Fibroblast of the aortic adventitia (primary cell): ENCODE results near the gene INPP5F. TPM values are rescaled to one million over a fixed set of nuclear protein-coding genes. Genes with fewer than 3 reads are reported as not detected.

ENCODE experiments used
- DNase-seq: peaks from one replicate; pipeline ENCODE4 v3.0.0-alpha.2; 2010; ENCODE audit warnings: low read depth
- H3K4me3 ChIP-seq: 2 replicates; pipeline ENCODE4 v1.5.1; 2011; ENCODE audit warnings: low read depth, mild to moderate bottlenecking, control low read depth, low read length, moderate library complexity
- total RNA-seq: library from RNA; depleted of rRNA; stranded (reverse); fragments of >200 nt; gene quantifications from 2 replicates; pipeline ENCODE4 v1.2.3, GENCODE V29; 2012; ENCODE audit warnings: low replicate concordance
- TF ChIP-seq, protein P1 (sequence below): IDR thresholded peaks from 2 replicates; pipeline ENCODE4 v1.5.1; 2011; ENCODE audit warnings: mild to moderate bottlenecking, low read length, control low read depth, inconsistent platforms; ENCODE audit not compliant: insufficient read depth

INPP5F gene
- total RNA-seq, 1 donor: 22.2 TPM

DNA sequence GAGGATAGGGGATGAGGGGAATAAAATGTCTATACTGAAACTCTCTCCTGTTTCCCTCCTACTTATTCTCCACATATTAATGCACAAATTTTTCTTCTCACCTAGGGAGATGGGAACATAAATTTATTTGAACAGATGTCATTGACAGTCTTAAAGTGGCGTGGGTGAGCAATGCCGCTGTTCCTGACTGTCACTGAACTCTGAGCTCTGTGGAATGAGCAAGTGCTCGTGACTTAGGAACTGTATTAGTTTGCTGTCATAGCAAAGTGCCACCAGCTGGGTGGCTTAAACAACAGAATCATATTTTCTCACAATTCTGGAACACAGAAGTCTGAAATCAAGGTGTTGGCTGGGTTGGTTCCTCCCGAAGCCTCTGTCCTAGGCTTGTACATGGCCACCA lies 29.1 kb downstream of the INPP5F start:
- no peak for DNase-seq
- TF ChIP-seq, protein P1, sequence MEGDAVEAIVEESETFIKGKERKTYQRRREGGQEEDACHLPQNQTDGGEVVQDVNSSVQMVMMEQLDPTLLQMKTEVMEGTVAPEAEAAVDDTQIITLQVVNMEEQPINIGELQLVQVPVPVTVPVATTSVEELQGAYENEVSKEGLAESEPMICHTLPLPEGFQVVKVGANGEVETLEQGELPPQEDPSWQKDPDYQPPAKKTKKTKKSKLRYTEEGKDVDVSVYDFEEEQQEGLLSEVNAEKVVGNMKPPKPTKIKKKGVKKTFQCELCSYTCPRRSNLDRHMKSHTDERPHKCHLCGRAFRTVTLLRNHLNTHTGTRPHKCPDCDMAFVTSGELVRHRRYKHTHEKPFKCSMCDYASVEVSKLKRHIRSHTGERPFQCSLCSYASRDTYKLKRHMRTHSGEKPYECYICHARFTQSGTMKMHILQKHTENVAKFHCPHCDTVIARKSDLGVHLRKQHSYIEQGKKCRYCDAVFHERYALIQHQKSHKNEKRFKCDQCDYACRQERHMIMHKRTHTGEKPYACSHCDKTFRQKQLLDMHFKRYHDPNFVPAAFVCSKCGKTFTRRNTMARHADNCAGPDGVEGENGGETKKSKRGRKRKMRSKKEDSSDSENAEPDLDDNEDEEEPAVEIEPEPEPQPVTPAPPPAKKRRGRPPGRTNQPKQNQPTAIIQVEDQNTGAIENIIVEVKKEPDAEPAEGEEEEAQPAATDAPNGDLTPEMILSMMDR: no peak
- H3K4me3 ChIP-seq: no peak overlapping the region

DNA sequence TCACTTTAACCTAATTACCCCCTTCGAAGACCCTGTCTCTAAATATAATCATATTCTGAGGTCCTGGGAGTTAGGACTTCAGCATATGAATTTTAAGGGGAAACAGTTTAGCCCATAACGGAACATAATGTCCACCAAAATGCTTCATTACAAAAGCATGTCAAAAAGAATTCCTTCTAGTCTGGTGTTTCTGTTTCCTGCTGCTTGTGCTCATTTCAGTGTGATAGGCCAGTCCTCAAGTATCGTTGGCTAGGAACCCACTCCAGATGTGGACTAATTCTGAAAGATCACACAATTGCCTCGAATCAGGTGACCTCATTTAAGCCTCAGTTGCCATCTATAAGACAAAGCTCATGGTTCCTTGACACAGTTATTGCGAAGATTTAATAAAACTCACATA lies 29.6 kb downstream of the INPP5F start:
- no peak overlapping the region for H3K4me3 ChIP-seq
- DNase-seq: no peak
- TF ChIP-seq, protein P1: no peak

DNA sequence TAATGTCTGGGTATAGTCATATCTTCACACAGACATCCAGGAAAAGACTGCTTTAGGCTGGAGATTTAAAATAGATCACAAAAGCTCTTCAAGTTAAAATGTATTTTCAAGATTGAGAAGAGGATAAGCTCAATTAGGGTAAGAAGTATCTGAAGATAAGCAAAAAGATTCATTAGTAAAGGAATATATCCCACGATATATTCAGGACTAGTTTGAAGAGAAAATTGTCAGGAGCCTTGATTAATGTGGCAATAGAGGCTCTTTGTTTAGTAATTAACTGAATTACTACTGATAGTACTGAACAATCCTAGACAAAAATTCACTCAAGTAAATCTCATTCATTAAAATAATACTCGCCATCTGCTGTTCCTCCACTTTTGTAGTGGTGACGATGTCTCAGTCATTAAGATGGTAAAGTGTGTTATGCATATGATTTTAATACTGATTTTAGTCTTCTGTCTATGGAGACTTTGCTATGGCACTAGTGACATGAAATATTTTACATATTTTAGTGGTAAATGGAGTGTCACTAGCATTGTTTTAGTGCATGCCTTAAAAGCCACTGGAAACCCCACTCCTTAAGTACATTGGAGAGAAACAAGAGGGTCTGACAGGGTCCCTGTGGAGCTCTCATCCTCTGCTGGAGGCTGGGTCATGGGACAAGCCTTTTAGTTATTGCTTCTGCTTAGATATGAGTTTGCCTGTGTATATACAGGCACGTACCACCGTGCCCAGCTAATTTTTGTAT lies 32.8 kb downstream of the INPP5F start:
- DNase-seq: no peak
- TF ChIP-seq, protein P1: no peak
- no peak overlapping the region for H3K4me3 ChIP-seq

DNA sequence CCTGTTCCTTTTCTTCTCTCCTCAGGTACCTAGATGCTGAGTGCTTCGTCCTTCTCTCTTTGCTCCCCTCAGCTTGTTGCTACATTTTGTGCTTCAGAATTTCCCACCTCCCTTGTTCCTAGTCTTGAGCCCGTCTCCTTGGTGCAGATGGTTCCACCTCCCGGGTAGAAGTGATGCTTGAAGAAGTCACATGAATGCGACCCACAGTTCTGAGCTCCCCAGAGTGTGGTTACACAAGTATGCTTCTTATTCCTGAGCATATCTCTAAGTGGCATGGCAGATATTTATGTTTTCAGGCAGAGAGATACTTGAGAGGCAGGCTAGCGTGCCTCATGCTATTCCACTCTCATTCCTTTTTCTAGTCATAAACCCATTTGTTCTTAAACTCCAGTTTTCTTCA lies 34.0 kb downstream of the INPP5F start:
- TF ChIP-seq, protein P1: no peak
- no peak for DNase-seq
- H3K4me3 ChIP-seq: no peak overlapping the region

DNA sequence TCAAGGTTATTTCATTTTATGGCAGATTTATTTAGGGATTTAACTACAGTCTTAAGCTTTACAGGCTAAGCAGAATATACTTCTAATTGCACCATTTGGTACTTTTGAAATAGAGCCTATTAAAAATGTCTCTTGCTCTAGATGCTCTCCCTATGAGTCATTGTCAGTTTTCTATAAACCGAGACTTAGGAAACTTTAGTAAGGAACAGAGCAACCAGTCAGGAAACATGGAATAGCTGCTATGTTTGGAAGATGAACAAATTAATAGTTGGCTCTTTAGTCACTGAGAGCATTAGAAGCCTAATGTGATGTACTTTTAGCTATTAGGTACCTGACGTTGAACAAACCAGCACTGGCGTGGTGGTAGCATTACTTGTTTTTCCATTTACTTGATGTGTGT lies 35.3 kb downstream of the INPP5F start:
- no peak overlapping the region for H3K4me3 ChIP-seq
- TF ChIP-seq, protein P1: no peak
- peak; percentile 80 for DNase-seq

DNA sequence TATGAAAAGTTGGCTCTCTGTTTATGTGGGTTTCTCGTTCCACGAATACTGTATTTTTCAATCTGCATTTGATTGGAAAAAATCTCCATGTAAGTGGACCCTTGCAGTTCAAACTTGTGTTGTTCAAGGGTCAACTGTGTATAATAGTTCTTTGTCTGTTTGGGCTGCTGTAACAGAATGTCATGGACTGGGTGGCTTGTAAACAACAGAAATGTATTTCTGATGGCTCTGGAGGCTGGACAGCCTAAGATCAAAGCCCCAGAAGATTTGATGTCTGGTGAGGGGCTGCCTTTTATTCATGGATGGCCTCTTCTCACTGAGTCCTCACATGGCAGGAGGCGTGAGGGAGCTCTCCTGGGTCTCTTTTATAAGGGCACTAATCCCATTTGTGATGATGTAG lies 36.2 kb downstream of the INPP5F start:
- no peak for DNase-seq
- TF ChIP-seq, protein P1: no peak
- no peak overlapping the region for H3K4me3 ChIP-seq
